HCT116 (cell line): ENCODE data around the gene MUC4. TPM values are rescaled to one million over a fixed set of nuclear protein-coding genes. Genes with fewer than 3 reads are reported as not detected.

ENCODE experiments used
- ATAC-seq: fragments of 200-7000 bp; cut with Tn5 transposase; 2 replicates; pipeline ENCODE4 v1.9.1; 2020; ENCODE audit warnings: mild to moderate bottlenecking, moderate library complexity
- BruUV-seq: library from RNA; stranded (reverse); fragments of 400-500 nt; replicated peaks from 2 replicates; lab custom pipeline; 2021; lab: Mats Ljungman, UMichigan
- CTCF ChIA-PET: fragments of 300-600 bp; sonication (Branson Sonifier 250); formaldehyde crosslinking; loops from one replicate; lab custom pipeline; 2021; ENCODE audit warnings: antibody characterized with exemption; lab: Charles Lee
- POLR2A ChIA-PET: fragments of 300-600, 350-600 bp; sonication (Branson Sonifier 250); formaldehyde crosslinking; loops from one replicate; lab custom pipeline; 2021; ENCODE audit warnings: antibody characterized with exemption; lab: Charles Lee
- RAD21 ChIA-PET, 2 experiments: fragments of 300-600 bp; sonication (Branson Sonifier 250); formaldehyde crosslinking; loops; one replicate each; lab custom pipeline; 2023; ENCODE audit warnings: low total read pairs in 2 of 2; ENCODE audit not compliant: uncharacterized antibody in 2 of 2, unreplicated experiment in 2 of 2, low non-redundant PET in 1 of 2; lab: Charles Lee
- DNase-seq: peaks from one replicate; pipeline ENCODE4 v3.0.0-alpha.2; 2010; ENCODE audit warnings: low read depth, low spot score
- H2AFZ ChIP-seq: fragments of 200-600 bp; shearing (Covaris generic), sonication (generic); 2 replicates; pipeline ENCODE4 v1.6.1; 2017; ENCODE audit warnings: low read depth, mixed run types, mixed read lengths, antibody characterized with exemption, low read length; ENCODE audit not compliant: poor library complexity, severe bottlenecking
- H3K27ac ChIP-seq: 2 replicates; pipeline ENCODE4 v1.5.1; 2012; ENCODE audit warnings: low read depth, low read length
- H3K27me3 ChIP-seq: fragments of 200-600 bp; sonication (generic); 2 replicates; pipeline ENCODE4 v1.6.1; 2016; ENCODE audit warnings: mixed run types, low read length, mixed read lengths; ENCODE audit not compliant: insufficient read depth
- H3K36me3 ChIP-seq, 2 experiments: fragments of 200-500 bp in 1 of 2; fragments of 200-600 bp in 1 of 2; sonication (Bioruptor generic) in 1 of 2; sonication (generic) in 1 of 2; 2 replicates each; pipeline versions ENCODE4 v1.5.1 to v1.6.1; 2014 to 2016; ENCODE audit warnings: low read length in 2 of 2, inconsistent platforms in 1 of 2, mixed read lengths in 1 of 2, mixed run types in 1 of 2; ENCODE audit not compliant: insufficient read depth in 2 of 2, control insufficient read depth in 1 of 2
- H3K4me1 ChIP-seq, 2 experiments: fragments of 200-600 bp in 1 of 2; sonication (generic) in 1 of 2; 2 replicates each; pipeline versions ENCODE4 v1.5.1 to v1.6.1; 2012 to 2017; ENCODE audit warnings: low read length in 2 of 2, inconsistent platforms in 1 of 2, mild to moderate bottlenecking in 1 of 2, mixed read lengths in 1 of 2, mixed run types in 1 of 2, moderate library complexity in 1 of 2; ENCODE audit not compliant: insufficient read depth in 2 of 2, control insufficient read depth in 1 of 2
- H3K4me2 ChIP-seq: fragments of 200-600 bp; sonication (generic); 2 replicates; pipeline ENCODE4 v1.6.1; 2017; ENCODE audit warnings: mixed run types, low read length, mixed read lengths
- H3K4me3 ChIP-seq, 2 experiments: fragments of 200-600 bp in 1 of 2; sonication (generic) in 1 of 2; replicated peaks in 1 of 2; 2 replicates each; pipeline ENCODE4 v1.5.1; 2011 to 2016; ENCODE audit warnings: low read length in 2 of 2, control low read depth in 1 of 2, low read depth in 1 of 2, mild to moderate bottlenecking in 1 of 2, mixed read lengths in 1 of 2, mixed run types in 1 of 2
- H3K79me2 ChIP-seq: fragments of 200-600 bp; sonication (generic); 2 replicates; pipeline ENCODE4 v1.6.1; 2017; ENCODE audit warnings: mild to moderate bottlenecking, mixed run types, low read length, moderate library complexity, mixed read lengths; ENCODE audit not compliant: insufficient read depth
- H3K9ac ChIP-seq: fragments of 200-600 bp; sonication (generic); 2 replicates; pipeline ENCODE4 v1.6.1; 2016; ENCODE audit warnings: low read length, mixed read lengths
- H3K9me2 ChIP-seq: fragments of 200-600 bp; sonication (generic), shearing (Covaris generic); 2 replicates; pipeline ENCODE4 v1.6.1; 2017; ENCODE audit warnings: mixed run types, mild to moderate bottlenecking, moderate library complexity; ENCODE audit not compliant: insufficient read depth
- H3K9me3 ChIP-seq, 2 experiments: fragments of 200-500 bp in 1 of 2; fragments of 200-600 bp in 1 of 2; sonication (Bioruptor generic) in 1 of 2; sonication (generic) in 1 of 2; 2 replicates each; pipeline ENCODE4 v1.6.1; 2014 to 2017; ENCODE audit warnings: low read length in 2 of 2, mixed read lengths in 2 of 2, inconsistent platforms in 1 of 2, low read depth in 1 of 2, mild to moderate bottlenecking in 1 of 2, mixed run types in 1 of 2, moderate library complexity in 1 of 2; ENCODE audit not compliant: control insufficient read depth in 1 of 2, insufficient read depth in 1 of 2
- H4K20me1 ChIP-seq: fragments of 200-600 bp; sonication (generic), shearing (Covaris generic); 2 replicates; pipeline ENCODE4 v1.6.1; 2017; ENCODE audit warnings: mixed run types, mild to moderate bottlenecking, moderate library complexity; ENCODE audit not compliant: insufficient read depth
- CBX3 ChIP-seq: IDR thresholded peaks from 2 replicates; pipeline ENCODE4 v1.6.1; 2012; ENCODE audit warnings: low read depth
- CEBPB ChIP-seq: IDR thresholded peaks from 2 replicates; pipeline ENCODE4 v1.6.1; 2012; ENCODE audit warnings: low read depth
- EGR1 ChIP-seq: IDR thresholded peaks from 2 replicates; pipeline ENCODE4 v1.6.1; 2012; ENCODE audit warnings: low read depth
- ELF1 ChIP-seq: IDR thresholded peaks from 2 replicates; pipeline ENCODE4 v1.6.1; 2012; ENCODE audit warnings: low read depth, borderline replicate concordance
- EZH2 ChIP-seq: fragments of 200-600 bp; sonication (generic); IDR thresholded peaks from 2 replicates; pipeline ENCODE4 v1.6.1; 2017; ENCODE audit warnings: antibody characterized with exemption, mixed run types
- EZH2phosphoT487 ChIP-seq: fragments of 200-600 bp; IDR thresholded peaks from 2 replicates; pipeline ENCODE4 v1.6.1; 2018; ENCODE audit warnings: antibody characterized with exemption, borderline replicate concordance
- FOSL1 ChIP-seq: IDR thresholded peaks from 2 replicates; pipeline ENCODE4 v1.6.1; 2012; ENCODE audit warnings: low read depth
- JUND ChIP-seq: IDR thresholded peaks from 2 replicates; pipeline ENCODE4 v1.6.1; 2012
- POLR2A ChIP-seq: IDR thresholded peaks from 2 replicates; pipeline ENCODE4 v1.7.0; 2011; ENCODE audit warnings: borderline replicate concordance; ENCODE audit not compliant: insufficient read depth, insufficient read length; ENCODE audit errors: extremely low read depth
- POLR2AphosphoS5 ChIP-seq: IDR thresholded peaks from 2 replicates; pipeline ENCODE4 v1.6.1; 2011; ENCODE audit warnings: mild to moderate bottlenecking, low read depth, low read length, moderate library complexity
- SIN3A ChIP-seq: IDR thresholded peaks from 2 replicates; pipeline ENCODE4 v1.6.1; 2012; ENCODE audit warnings: low read depth
- SP1 ChIP-seq: IDR thresholded peaks from 2 replicates; pipeline ENCODE4 v1.6.1; 2012; ENCODE audit warnings: low read depth
- YY1 ChIP-seq: IDR thresholded peaks from 2 replicates; pipeline ENCODE4 v1.6.1; 2011; ENCODE audit warnings: low read length, low read depth, moderate library complexity, mild to moderate bottlenecking; ENCODE audit not compliant: insufficient replicate concordance; ENCODE audit errors: extremely low read depth
- ZFX ChIP-seq: fragments of 450-650 bp; IDR thresholded peaks from 2 replicates; pipeline ENCODE4 v1.6.1; 2017
- intact Hi-C: fragments of 100-400 bp; cut with micrococcal nuclease; formaldehyde crosslinking; loops from 2 replicates; pipeline ENCODE4 v1.10.0; 2022
- total RNA-seq: library from RNA; stranded (reverse); gene quantifications from one replicate; pipeline ENCODE4 v1.2.1, GENCODE V29; 2021; ENCODE audit not compliant: unreplicated experiment
- TF ChIP-seq, protein P1 (sequence below): IDR thresholded peaks from 2 replicates; pipeline ENCODE4 v1.6.1; 2012
- TF ChIP-seq, protein P2 (sequence below): IDR thresholded peaks from 2 replicates; pipeline ENCODE4 v1.6.1; 2012
- TF ChIP-seq, protein P3 (sequence below): IDR thresholded peaks from 2 replicates; pipeline ENCODE4 v1.6.1; 2011; ENCODE audit warnings: mild to moderate bottlenecking, low read length, moderate library complexity; ENCODE audit not compliant: insufficient replicate concordance; ENCODE audit errors: extremely low read depth

MUC4 gene
- total RNA-seq, 1 experiment from 2014 or later, result 0.64 TPM

DNA sequence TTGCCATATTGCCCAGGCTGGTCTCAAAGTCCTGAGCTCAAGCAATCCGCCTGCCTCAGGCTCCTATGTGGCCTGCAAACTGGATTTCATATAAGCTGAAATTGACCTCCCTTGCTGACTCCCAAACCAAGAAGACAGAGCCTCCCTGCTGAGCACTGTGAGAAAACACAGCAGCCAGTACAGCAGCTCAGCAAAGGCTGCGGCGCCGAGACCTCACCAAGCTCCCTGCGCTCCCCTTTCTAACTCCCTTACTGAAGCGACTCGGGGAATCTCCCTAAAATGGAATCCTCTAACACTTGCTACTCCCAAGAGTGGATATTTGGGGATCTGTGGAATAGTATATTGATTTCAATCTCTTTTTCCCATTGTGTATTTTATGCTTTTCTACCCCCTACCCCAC, 56.3 kb downstream of the MUC4 start:
- ATAC-seq, result no peak
- Histone ChIP-seq H3K4me1 (peaks cover 2 to 8% of the 10 kb centered on the region in 2 experiments; a peak in 2 of 4 replicates), H3K9ac (no peak overlapping the region), H3K9me3 (no peaks in the 10 kb centered on the region), H3K27ac (no peak overlapping the region), H3K9me2 (no peaks in the 10 kb centered on the region), H3K36me3 (no peaks in the 10 kb centered on the region), H3K27me3 (no peaks in the 10 kb centered on the region), H2AFZ (no peak overlapping the region), H3K4me3 (no peak overlapping the region), H3K79me2 (no peaks in the 10 kb centered on the region)
- no TSS peak for BruUV-seq
- CTCF ChIA-PET, result no interaction called here
- intact Hi-C loops, result no loop called here
- TF ChIP-seq FOSL1, result no peak
- TF ChIP-seq, protein P1, sequence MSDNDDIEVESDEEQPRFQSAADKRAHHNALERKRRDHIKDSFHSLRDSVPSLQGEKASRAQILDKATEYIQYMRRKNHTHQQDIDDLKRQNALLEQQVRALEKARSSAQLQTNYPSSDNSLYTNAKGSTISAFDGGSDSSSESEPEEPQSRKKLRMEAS, result no peak
- TF ChIP-seq POLR2AphosphoS5, result no peak
- TF ChIP-seq, protein P2, sequence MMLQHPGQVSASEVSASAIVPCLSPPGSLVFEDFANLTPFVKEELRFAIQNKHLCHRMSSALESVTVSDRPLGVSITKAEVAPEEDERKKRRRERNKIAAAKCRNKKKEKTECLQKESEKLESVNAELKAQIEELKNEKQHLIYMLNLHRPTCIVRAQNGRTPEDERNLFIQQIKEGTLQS, result no peak
- no peak for TF ChIP-seq ELF1
- no peak for TF ChIP-seq JUND
- TF ChIP-seq, protein P3, sequence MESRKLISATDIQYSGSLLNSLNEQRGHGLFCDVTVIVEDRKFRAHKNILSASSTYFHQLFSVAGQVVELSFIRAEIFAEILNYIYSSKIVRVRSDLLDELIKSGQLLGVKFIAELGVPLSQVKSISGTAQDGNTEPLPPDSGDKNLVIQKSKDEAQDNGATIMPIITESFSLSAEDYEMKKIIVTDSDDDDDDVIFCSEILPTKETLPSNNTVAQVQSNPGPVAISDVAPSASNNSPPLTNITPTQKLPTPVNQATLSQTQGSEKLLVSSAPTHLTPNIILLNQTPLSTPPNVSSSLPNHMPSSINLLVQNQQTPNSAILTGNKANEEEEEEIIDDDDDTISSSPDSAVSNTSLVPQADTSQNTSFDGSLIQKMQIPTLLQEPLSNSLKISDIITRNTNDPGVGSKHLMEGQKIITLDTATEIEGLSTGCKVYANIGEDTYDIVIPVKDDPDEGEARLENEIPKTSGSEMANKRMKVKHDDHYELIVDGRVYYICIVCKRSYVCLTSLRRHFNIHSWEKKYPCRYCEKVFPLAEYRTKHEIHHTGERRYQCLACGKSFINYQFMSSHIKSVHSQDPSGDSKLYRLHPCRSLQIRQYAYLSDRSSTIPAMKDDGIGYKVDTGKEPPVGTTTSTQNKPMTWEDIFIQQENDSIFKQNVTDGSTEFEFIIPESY, result no peak
- TF ChIP-seq EGR1, result no peak
- no peak for TF ChIP-seq CEBPB
- TF ChIP-seq POLR2A, result no peak
- no peak for TF ChIP-seq SIN3A
- TF ChIP-seq YY1, result no peak
- TF ChIP-seq ZFX, result no peak
- TF ChIP-seq CBX3, result no peak
- TF ChIP-seq EZH2, result no peak
- TF ChIP-seq SP1, result no peak
- TF ChIP-seq EZH2phosphoT487, result no peak
- TF ChIP-seq, all 23 proteins: peak for 0
- no peak for DNase-seq
- H3K4me2 ChIP-seq, result no peak overlapping the region
- no peaks in the 10 kb centered on the region for H4K20me1 ChIP-seq
- ChIA-PET RAD21 (no interaction called here), POLR2A (no interaction called here)
